NCI-H2196 treated with DMSO at 0.1 percent for 48 hours (cell line): ENCODE measurements around the gene PCED1A.

ENCODE experiments used
- DNase-seq: peaks from one replicate; lab custom pipeline; 2025; ENCODE audit not compliant: unreplicated experiment; lab: John Stamatoyannopoulos, UW

PCED1A gene

GRCh38 chr20:2840138-2840966 lies at the start of gene PCED1A, which contains the start of gene VPS16:
Gene PCED1A, minus strand, starts transcription at chr20:2840655. Its CDS starts 743 bp downstream, at chr20:2839912.
Gene VPS16, plus strand, starts transcription at chr20:2840745. Its CDS starts 30 bp downstream, at chr20:2840775.
- peak; percentile 68 for DNase-seq

- no peak for DNase-seq
Measured at GRCh38 chr20:2889797-2890196, 49.3 kb upstream of the PCED1A start.

GRCh38 chr20:2889209-2889608 lies 48.8 kb upstream of the PCED1A start:
- no peak for DNase-seq

- no peak for DNase-seq
Measured at GRCh38 chr20:2888224-2888955, 47.9 kb upstream of the PCED1A start.

GRCh38 chr20:2887715-2888114 lies 47.3 kb upstream of the PCED1A start:
- DNase-seq = no peak

- DNase-seq = no peak
Measured at GRCh38 chr20:2883726-2884637, 43.5 kb upstream of the PCED1A start.

- DNase-seq = no peak
Measured at GRCh38 chr20:2880650-2881049, 40.2 kb upstream of the PCED1A start.

- DNase-seq = no peak
Measured at GRCh38 chr20:2879146-2879545, 38.7 kb upstream of the PCED1A start.

- DNase-seq = no peak
Measured at GRCh38 chr20:2878515-2878914, 38.1 kb upstream of the PCED1A start.

- DNase-seq = no peak
Measured at GRCh38 chr20:2875690-2876203, 35.3 kb upstream of the PCED1A start.

- DNase-seq = no peak
Measured at GRCh38 chr20:2874456-2874855, 34.0 kb upstream of the PCED1A start.

- DNase-seq = no peak
Measured at GRCh38 chr20:2873747-2874041, 33.2 kb upstream of the PCED1A start.

- peak; percentile 73 for DNase-seq
Measured at GRCh38 chr20:2873010-2873746, 32.7 kb upstream of the PCED1A start, which contains the start of gene PTPRA. Gene PTPRA, plus strand, starts transcription at chr20:2873481. Its CDS starts 90,797 bp downstream, at chr20:2964278.

- no peak for DNase-seq
Measured at GRCh38 chr20:2872459-2873009, 32.1 kb upstream of the PCED1A start.

- no peak for DNase-seq
Measured at GRCh38 chr20:2871661-2872458, 31.4 kb upstream of the PCED1A start.

- no peak for DNase-seq
Measured at GRCh38 chr20:2871111-2871465, 30.6 kb upstream of the PCED1A start.

GRCh38 chr20:2869381-2869780 lies 28.9 kb upstream of the PCED1A start:
- no peak for DNase-seq

GRCh38 chr20:2867081-2867864 lies 26.8 kb upstream of the PCED1A start:
- no peak for DNase-seq
